Measurements from ENCODE around the gene ALPG. TPM values are rescaled to one million over a fixed set of nuclear protein-coding genes. Genes with fewer than 3 reads are reported as not detected.
"Not testable (repeated sequence)": the region's sequence is repeated elsewhere in the genome, so short reads cannot be mapped to it uniquely, and the experiment has no call there.

The ALPG gene
- total RNA-seq, 4 donors from 2014 or later: not detected

DNA sequence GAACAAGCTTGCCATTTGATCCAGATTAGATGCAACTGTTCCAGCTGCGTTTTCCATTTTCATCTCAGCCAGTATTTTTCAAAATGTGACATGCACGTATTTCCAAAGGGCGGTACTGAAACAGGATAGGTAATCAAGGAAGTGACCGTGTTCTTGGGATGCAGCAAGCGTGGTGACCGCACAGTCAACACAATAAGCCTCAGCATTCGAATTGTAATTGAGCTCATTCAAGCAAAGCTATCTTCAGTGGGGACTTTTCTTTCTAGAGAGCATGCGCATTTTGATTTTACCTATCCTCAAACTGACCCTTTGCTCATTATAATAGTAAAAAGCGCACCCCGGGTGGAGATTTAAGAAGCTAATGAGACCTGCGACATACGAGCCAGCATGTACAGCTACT lies 31.5 kb upstream of the ALPG start:
- no peak for DNase-seq (ENCODE audit: low spot score)
- TF ChIP-seq, protein P1, sequence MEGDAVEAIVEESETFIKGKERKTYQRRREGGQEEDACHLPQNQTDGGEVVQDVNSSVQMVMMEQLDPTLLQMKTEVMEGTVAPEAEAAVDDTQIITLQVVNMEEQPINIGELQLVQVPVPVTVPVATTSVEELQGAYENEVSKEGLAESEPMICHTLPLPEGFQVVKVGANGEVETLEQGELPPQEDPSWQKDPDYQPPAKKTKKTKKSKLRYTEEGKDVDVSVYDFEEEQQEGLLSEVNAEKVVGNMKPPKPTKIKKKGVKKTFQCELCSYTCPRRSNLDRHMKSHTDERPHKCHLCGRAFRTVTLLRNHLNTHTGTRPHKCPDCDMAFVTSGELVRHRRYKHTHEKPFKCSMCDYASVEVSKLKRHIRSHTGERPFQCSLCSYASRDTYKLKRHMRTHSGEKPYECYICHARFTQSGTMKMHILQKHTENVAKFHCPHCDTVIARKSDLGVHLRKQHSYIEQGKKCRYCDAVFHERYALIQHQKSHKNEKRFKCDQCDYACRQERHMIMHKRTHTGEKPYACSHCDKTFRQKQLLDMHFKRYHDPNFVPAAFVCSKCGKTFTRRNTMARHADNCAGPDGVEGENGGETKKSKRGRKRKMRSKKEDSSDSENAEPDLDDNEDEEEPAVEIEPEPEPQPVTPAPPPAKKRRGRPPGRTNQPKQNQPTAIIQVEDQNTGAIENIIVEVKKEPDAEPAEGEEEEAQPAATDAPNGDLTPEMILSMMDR (IDR thresholded peaks at IDR 0.05): no peak
- ATAC-seq (ENCODE audit: low FRiP score): no peak

DNA sequence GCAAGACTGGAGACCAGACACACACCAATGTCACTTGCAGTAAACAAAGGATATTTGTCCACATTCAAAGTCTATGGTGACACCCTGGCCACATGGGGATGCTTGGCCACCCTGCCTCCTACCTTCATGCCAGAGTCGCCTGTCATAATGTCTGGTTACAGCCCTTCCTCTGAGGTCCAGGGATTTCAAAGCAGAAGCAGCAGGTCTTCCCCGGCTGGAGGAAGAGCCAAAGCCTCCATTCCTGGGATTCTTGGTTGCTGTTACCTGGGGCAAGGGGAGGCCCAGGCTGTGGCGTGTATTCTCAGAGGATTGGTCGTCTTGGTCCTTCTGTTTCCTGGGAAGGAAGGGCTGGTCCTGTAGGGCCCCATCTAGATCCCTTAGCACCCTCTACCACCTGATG lies 30.4 kb upstream of the ALPG start:
- DNase-seq (ENCODE audit: low spot score): no peak
- TF ChIP-seq, protein P1 (IDR thresholded peaks at IDR 0.05): no peak
- no peak for ATAC-seq (ENCODE audit: low FRiP score)

DNA sequence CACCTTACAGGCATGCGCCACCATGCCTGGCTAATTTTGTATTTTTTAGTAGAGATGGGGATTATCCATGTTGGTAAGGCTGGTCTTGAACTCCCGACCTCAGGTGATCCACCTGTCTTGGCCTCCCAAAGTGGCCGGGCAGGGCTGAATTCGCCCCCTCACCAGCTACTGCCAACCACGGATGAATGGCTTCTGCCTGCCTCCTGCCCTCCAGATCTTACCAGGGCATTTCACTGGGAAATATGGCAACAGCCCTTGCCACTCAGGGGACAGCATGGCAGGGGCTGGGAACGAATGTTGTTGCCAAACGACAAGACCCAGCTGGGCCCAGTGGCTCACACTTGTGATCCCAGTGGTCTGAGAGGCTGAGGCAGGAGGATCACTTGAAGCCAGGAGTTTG lies 29.9 kb upstream of the ALPG start:
- TF ChIP-seq, protein P1 (IDR thresholded peaks at IDR 0.05): no peak
- ATAC-seq (ENCODE audit: low FRiP score) (no peak), DNase-seq (ENCODE audit: low spot score) (no peak)

DNA sequence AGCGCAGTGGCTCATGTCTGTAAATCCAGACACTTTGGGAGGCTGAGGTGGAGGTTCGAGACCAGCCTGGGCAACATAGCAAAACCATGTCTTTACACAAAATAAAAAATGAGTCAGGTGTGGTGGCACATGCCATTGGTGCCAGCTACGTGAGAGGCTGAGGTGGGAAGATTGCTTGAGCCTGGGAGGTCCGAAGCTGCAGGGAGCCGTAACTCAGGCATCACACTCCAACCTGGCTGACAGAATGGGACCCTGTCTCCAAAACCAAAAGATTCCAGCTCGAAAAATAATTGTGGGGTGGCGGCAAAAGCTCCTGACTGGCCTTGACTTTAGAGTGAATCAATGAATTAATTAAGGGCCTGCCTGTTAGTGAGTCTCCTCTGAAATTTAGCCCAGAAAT lies 29.3 kb upstream of the ALPG start:
- ATAC-seq (ENCODE audit: low FRiP score) (no peak), DNase-seq (ENCODE audit: low spot score) (no peak)
- TF ChIP-seq, protein P1 (IDR thresholded peaks at IDR 0.05): no peak

DNA sequence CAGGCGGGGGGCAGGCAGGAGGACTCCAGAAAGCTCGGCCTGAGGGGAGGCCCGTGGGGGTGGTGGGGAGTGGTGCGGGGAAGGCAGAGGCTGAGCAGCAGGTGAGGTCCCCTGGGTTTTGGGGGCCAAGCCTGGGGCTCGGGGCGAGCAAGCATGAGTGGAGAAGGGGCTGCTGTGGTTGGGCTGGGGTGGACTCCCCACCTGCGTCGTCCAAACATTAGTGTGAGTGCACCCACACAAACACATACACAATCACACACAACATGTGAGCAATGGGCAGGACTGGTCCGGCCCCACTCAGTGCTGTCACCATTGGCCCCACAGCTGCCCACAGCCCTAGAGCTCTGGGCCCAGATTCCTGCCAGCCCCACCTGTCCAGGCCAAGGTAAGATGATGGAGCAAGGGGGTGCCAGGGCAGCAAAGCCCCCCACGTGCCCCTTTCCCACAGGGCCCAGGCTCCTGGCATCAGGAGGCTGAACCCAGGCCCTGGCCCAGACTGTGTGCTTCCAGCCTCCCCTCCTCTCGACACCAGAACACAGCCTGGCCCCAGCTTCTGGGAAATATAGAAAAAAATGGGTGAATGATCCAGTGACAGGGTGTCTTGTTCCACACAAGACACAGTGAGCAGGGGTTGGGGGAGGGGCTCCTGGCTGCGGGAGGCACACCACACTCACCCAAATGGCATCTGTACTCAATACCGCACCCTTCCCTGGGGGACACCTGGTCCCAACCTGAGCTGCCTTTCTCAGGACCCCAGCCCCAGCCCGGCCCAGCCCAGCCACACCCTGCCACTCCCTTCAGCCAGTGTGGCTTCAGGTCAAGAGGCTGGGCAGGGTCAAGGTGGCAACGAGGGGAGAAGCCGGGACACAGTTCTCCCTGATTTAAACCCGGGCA lies 28.6 kb upstream of the ALPG start:
- ATAC-seq (ENCODE audit: low FRiP score) (no peak), DNase-seq (ENCODE audit: low spot score) (no peak)
- TF ChIP-seq, protein P1 (IDR thresholded peaks at IDR 0.05): no peak

DNA sequence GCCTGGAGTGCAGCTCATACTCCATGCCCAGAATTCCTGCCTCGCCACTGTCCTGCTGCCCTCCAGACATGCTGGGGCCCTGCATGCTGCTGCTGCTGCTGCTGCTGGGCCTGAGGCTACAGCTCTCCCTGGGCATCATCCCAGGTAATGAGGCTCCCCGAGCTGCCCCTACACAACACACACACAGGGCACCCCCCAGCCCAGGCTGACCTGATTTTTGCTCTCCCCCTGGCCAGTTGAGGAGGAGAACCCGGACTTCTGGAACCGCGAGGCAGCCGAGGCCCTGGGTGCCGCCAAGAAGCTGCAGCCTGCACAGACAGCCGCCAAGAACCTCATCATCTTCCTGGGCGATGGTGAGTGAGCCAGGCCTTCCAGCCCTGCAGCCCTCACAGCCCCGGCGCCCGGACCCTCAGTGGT lies 27.9 kb upstream of the ALPG start, which contains the start of gene ALPP:
ALPP (plus strand) TSS at position 17 of the 417 bp plus-strand sequence; CDS start at position 69, 52 bp downstream.
- not testable (repeated sequence) for DNase-seq (ENCODE audit: low spot score); ATAC-seq (ENCODE audit: low FRiP score)

DNA sequence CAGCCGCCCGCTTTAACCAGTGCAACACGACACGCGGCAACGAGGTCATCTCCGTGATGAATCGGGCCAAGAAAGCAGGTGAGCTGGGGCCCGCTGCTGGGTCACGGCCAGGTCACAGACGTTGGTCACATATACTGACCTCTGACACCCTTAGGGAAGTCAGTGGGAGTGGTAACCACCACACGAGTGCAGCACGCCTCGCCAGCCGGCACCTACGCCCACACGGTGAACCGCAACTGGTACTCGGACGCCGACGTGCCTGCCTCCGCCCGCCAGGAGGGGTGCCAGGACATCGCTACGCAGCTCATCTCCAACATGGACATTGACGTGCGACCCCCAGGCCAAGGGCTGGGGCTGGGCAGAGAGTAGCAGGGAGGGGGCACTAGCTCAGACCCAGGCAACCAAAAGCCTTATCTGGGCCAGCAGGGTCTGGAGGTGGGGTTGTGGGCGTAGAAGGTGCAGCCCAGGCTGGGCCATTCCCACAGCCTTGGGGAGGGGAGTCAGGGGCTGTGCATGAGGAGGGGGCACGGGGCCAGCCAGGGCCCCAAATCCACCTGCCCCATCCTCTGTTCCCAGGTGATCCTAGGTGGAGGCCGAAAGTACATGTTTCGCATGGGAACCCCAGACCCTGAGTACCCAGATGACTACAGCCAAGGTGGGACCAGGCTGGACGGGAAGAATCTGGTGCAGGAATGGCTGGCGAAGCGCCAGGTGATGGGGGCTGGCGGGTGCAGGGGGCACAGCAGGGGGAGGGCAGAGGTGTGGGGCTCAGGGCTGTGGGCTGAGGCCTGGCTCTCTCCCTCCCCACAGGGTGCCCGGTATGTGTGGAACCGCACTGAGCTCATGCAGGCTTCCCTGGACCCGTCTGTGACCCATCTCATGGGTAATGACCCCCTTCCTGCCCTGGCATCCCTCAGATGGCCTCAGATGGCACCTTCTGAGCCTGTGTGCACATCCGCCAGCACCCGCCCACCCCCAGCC lies 26.7 kb upstream of the ALPG start:
- not testable (repeated sequence) for ATAC-seq (ENCODE audit: low FRiP score); DNase-seq (ENCODE audit: low spot score)

DNA sequence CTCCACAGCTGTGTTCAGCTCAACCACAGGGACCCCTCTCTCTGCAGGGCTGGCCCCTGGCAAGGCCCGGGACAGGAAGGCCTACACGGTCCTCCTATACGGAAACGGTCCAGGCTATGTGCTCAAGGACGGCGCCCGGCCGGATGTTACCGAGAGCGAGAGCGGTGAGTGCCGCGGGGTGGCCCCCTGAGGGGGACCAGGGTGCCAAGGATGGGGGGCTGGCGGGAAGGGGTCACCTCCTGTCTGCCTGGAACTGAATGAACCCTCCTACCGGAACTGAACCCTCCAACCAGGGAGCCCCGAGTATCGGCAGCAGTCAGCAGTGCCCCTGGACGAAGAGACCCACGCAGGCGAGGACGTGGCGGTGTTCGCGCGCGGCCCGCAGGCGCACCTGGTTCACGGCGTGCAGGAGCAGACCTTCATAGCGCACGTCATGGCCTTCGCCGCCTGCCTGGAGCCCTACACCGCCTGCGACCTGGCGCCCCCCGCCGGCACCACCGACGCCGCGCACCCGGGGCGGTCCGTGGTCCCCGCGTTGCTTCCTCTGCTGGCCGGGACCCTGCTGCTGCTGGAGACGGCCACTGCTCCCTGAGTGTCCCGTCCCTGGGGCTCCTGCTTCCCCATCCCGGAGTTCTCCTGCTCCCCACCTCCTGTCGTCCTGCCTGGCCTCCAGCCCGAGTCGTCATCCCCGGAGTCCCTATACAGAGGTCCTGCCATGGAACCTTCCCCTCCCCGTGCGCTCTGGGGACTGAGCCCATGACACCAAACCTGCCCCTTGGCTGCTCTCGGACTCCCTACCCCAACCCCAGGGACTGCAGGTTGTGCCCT lies 25.2 kb upstream of the ALPG start:
- not testable (repeated sequence) for DNase-seq (ENCODE audit: low spot score); ATAC-seq (ENCODE audit: low FRiP score)

All from omental fat pad (tissue), 4 donors.